Activated CD8-positive, alpha-beta T cell treated with anti-CD3 and anti-CD28 coated beads for 36 hours (primary cell): ENCODE data around the gene EGFR. TPM values are rescaled to one million over a fixed set of nuclear protein-coding genes. Genes with fewer than 3 reads are reported as not detected.
A peak's percentile ranks its signal among the peaks of the same experiment; 100 is the strongest.

Source experiments
- ATAC-seq: fragments of 200-7000 bp; cut with Tn5 transposase; one replicate; pipeline ENCODE4 v1.10.0; 2021; ENCODE audit warnings: mild to moderate bottlenecking, moderate library complexity
- CTCF ChIA-PET: fragments of 350-600 bp; sonication (Branson Sonifier 250); formaldehyde crosslinking; loops from one replicate; lab custom pipeline; 2021; ENCODE audit warnings: antibody characterized with exemption; lab: Charles Lee
- POLR2A ChIA-PET: fragments of 350-600 bp; sonication (Branson Sonifier 250); formaldehyde crosslinking; loops from one replicate; lab custom pipeline; 2021; ENCODE audit warnings: antibody characterized with exemption; lab: Charles Lee
- DNase-seq: peaks from one replicate; pipeline ENCODE4 v3.0.0-alpha.2; 2020
- H3K27ac Mint-ChIP-seq: one replicate; pipeline ENCODE4 v1.8.0; 2021; ENCODE audit warnings: mild to moderate bottlenecking, mixed read lengths
- H3K27me3 Mint-ChIP-seq: one replicate; pipeline ENCODE4 v1.8.0; 2021; ENCODE audit warnings: mixed read lengths
- H3K36me3 Mint-ChIP-seq: one replicate; pipeline ENCODE4 v1.8.0; 2021; ENCODE audit warnings: low read depth, mixed read lengths
- H3K4me1 Mint-ChIP-seq: one replicate; pipeline ENCODE4 v1.8.0; 2021; ENCODE audit warnings: low read depth, mixed read lengths
- H3K4me3 Mint-ChIP-seq: one replicate; pipeline ENCODE4 v1.8.0; 2021; ENCODE audit warnings: mild to moderate bottlenecking, moderate library complexity, mixed read lengths
- H3K9me3 Mint-ChIP-seq: one replicate; pipeline ENCODE4 v1.8.0; 2021; ENCODE audit warnings: mixed read lengths
- CTCF ChIP-seq: fragments of 200-600 bp; IDR thresholded peaks from one replicate; pipeline ENCODE4 v1.8.0; 2022; ENCODE audit warnings: antibody characterized with exemption, mild to moderate bottlenecking
- intact Hi-C: fragments of 100-400 bp; cut with micrococcal nuclease; formaldehyde crosslinking; loops from one replicate; pipeline ENCODE4 v1.10.0; 2022
- total RNA-seq, 2 experiments: library from RNA; stranded (reverse); gene quantifications; one replicate each; pipeline ENCODE4 v1.2.3, GENCODE V29; 2021

The EGFR gene
- total RNA-seq, 2 experiments from 2014 or later = not detected

GRCh38 chr7:55140941-55141278 lies 122.1 kb downstream of the EGFR start:
- Mint-ChIP-seq H3K36me3 (no peaks in the 10 kb centered on the region), H3K4me3 (no peak overlapping the region), H3K9me3 (peaks cover 3% of the 10 kb centered on the region), H3K4me1 (peaks cover 3% of the 10 kb centered on the region), H3K27me3 (peaks cover 13% of the 10 kb centered on the region), H3K27ac (no peak overlapping the region)
- intact Hi-C loops = no loop called here
- TF ChIP-seq CTCF = no peak
- DNase-seq (no peak), ATAC-seq (no peak)
- ChIA-PET POLR2A (no interaction called here), CTCF (no interaction called here)

- DNase-seq (no peak), ATAC-seq (no peak)
- POLR2A ChIA-PET = interaction anchor here (0.6 kb wide), 1 partner anchor 107 kb away, joined by 3 read pairs; no protein-coding TSS in a partner anchor
- peaks cover 14% of the 10 kb centered on the region for H3K27me3 Mint-ChIP-seq
- H3K4me3 Mint-ChIP-seq = no peak overlapping the region
- H3K36me3 Mint-ChIP-seq = no peaks in the 10 kb centered on the region
- intact Hi-C loops = no loop called here
- TF ChIP-seq CTCF = no peak
- H3K27ac Mint-ChIP-seq = no peak overlapping the region
- CTCF ChIA-PET = interaction anchor here (1.6 kb wide), 1 partner anchor 112 kb away, joined by 5 read pairs; no protein-coding TSS in a partner anchor
- H3K9me3 Mint-ChIP-seq = peaks cover 3% of the 10 kb centered on the region
- H3K4me1 Mint-ChIP-seq = peaks cover 3% of the 10 kb centered on the region
Observed at GRCh38 chr7:55142919-55143600, 124.2 kb downstream of the EGFR start.

DNA sequence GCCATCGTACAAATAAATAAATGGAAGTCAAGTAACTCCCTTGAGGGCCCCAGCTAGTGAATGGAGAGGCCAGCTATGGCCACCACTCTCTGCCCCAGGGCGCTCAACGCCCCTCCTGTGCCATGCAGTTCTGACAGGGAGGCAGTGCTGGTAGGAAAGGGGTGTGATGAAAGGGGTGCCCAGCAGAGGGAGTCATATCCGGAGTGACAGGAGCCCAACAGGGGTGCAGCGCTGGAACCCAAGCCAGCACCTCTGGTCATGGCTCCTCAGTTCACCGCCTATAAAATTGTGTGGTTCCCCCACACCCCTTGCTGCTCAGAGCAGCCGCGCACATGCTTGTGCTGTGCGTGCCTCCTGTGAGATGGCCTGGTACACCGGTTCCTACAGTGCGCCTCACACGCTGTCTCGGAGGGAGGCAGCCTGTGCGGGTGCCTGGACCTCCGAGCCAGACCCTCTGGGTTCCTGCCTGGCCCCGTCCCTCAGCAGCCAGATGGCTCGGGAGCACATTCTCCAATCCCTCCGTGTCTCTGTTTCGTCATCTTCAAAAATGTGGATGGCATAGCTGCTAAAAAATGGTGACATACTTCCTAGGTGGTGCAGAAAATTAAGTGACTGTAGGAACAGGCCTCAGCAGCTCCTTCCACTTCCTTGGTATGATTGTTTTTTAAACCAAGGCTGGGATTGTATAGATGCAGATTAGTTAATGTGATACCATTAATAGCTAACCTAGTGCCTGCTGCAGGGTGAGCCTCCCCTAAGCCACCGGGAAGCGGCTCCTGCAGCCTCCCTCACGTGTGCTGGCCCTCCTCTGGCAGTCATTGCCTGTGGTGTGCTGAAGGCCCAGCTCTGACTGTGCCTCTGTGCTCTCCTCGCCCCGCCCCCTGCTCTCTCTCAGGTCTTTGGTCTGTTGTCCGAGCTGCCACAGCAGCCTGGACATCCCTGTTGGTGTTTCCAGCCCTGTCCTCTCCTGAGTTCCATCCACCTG lies 125.8 kb downstream of the EGFR start:
- Mint-ChIP-seq H3K27me3 (peaks cover 12% of the 10 kb centered on the region), H3K4me3 (no peak overlapping the region), H3K27ac (no peak overlapping the region), H3K4me1 (peaks cover 3% of the 10 kb centered on the region), H3K36me3 (no peaks in the 10 kb centered on the region), H3K9me3 (no peaks in the 10 kb centered on the region)
- ChIA-PET CTCF (interaction anchor here (2.5 kb wide), 1 partner anchor 110 kb away, joined by 10 read pairs; no protein-coding TSS in a partner anchor), POLR2A (no interaction called here)
- DNase-seq (peak; percentile 17), ATAC-seq (no peak)
- intact Hi-C loops = no loop called here
- no peak for TF ChIP-seq CTCF

DNA sequence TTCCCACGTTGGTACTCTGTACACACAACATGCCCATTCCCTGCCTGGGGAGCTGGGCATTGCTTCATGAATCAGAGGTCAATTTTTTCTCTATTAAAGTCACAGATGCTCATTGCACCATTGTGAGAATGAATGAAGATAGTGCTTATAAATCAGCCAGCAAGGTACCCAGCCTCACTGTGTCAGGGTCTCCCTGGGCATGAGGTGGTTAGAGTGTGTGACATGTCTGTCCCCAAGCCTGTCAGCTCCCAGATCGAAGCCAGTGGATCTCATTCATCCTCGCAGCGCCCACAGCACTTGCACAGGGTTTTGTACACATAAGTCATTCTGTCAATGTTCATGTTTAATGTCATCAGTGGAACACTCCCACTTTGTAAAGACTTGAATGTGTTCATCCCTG lies 126.8 kb downstream of the EGFR start:
- intact Hi-C loops = no loop called here
- no peak for DNase-seq
- no peak overlapping the region for H3K4me3 Mint-ChIP-seq
- no peak for ATAC-seq
- no peaks in the 10 kb centered on the region for H3K36me3 Mint-ChIP-seq
- CTCF ChIA-PET = interaction anchor here (0.8 to 2.5 kb wide), 2 partner anchors 25 to 109 kb away, joined by 3 to 10 read pairs; no protein-coding TSS in a partner anchor
- POLR2A ChIA-PET = no interaction called here
- peaks cover 12% of the 10 kb centered on the region for H3K27me3 Mint-ChIP-seq
- no peak for TF ChIP-seq CTCF
- H3K4me1 Mint-ChIP-seq = peaks cover 2% of the 10 kb centered on the region
- H3K27ac Mint-ChIP-seq = no peak overlapping the region
- H3K9me3 Mint-ChIP-seq = no peaks in the 10 kb centered on the region

DNA sequence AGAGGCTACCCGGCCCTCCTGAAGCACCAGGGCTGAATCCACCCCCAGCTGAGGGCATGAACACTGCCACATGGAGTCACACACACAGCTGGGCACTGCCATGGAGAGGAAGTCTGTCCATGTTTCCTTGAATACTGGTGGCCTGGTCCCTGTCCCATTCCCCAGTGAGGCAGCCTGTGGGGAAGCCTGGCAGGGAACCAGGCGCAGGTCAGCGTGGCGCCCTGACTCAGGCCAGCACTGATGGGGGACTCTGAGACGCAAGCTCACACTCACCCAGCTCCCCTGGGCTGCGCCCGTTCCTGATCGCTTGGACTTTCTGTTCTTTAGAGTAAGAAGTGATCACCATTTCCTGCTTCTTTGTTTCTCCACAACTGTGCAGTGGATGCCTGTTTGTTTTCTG lies 128.3 kb downstream of the EGFR start:
- Mint-ChIP-seq H3K36me3 (no peaks in the 10 kb centered on the region), H3K27ac (no peak overlapping the region), H3K4me1 (no peaks in the 10 kb centered on the region), H3K27me3 (peaks cover 9% of the 10 kb centered on the region), H3K4me3 (no peak overlapping the region), H3K9me3 (no peaks in the 10 kb centered on the region)
- POLR2A ChIA-PET = no interaction called here
- DNase-seq (no peak), ATAC-seq (no peak)
- no peak for TF ChIP-seq CTCF
- intact Hi-C loops = no loop called here
- CTCF ChIA-PET = no interaction called here
